ENCODE measurements around the gene PLPP2. TPM values are rescaled to one million over a fixed set of nuclear protein-coding genes. Genes with fewer than 3 reads are reported as not detected.

Gene PLPP2
- polyA plus RNA-seq (2014; cell fraction: cytosol; rRNA removed) = 2.9 and 3.0 TPM in 2 replicates
- 1.9 and 4.3 TPM in 2 replicates for polyA plus RNA-seq (2014; cell fraction: nucleus; rRNA removed)

- no peak for DNase-seq (ENCODE audit: low spot score)
These were observed at the start of gene PLPP2 for GRCh38 chr19:291006-291521. TSS of gene PLPP2 (minus strand) at chr19:291403. CDS start at chr19:291336, 67 bp downstream.

GRCh38 chr19:340620-341385, 49.6 kb upstream of the PLPP2 start:
- no peak for DNase-seq (ENCODE audit: low spot score)

GRCh38 chr19:339262-339887, 48.2 kb upstream of the PLPP2 start:
- no peak for DNase-seq (ENCODE audit: low spot score)

GRCh38 chr19:338421-338820, 47.2 kb upstream of the PLPP2 start:
- no peak for DNase-seq (ENCODE audit: low spot score)

GRCh38 chr19:336067-336614, 44.9 kb upstream of the PLPP2 start:
- no peak for DNase-seq (ENCODE audit: low spot score)

GRCh38 chr19:335486-336066, 44.4 kb upstream of the PLPP2 start:
- no peak for DNase-seq (ENCODE audit: low spot score)

- DNase-seq (ENCODE audit: low spot score) = no peak
These were observed 43.9 kb upstream of the PLPP2 start for GRCh38 chr19:335072-335471.

- DNase-seq (ENCODE audit: low spot score) = no peak
These were observed 43.3 kb upstream of the PLPP2 start for GRCh38 chr19:334296-335071.

GRCh38 chr19:330503-330902, 39.3 kb upstream of the PLPP2 start:
- no peak for DNase-seq (ENCODE audit: low spot score)

- DNase-seq (ENCODE audit: low spot score) = no peak
These were observed 38.7 kb upstream of the PLPP2 start for GRCh38 chr19:329876-330275.

GRCh38 chr19:328025-328505, 36.9 kb upstream of the PLPP2 start:
- no peak for DNase-seq (ENCODE audit: low spot score)

- no peak for DNase-seq (ENCODE audit: low spot score)
These were observed 36.3 kb upstream of the PLPP2 start for GRCh38 chr19:327291-328024.

GRCh38 chr19:326871-327270, 35.7 kb upstream of the PLPP2 start:
- no peak for DNase-seq (ENCODE audit: low spot score)

GRCh38 chr19:325937-326565, 34.8 kb upstream of the PLPP2 start:
- DNase-seq (ENCODE audit: low spot score) = no peak

- DNase-seq (ENCODE audit: low spot score) = no peak
These were observed 34.2 kb upstream of the PLPP2 start for GRCh38 chr19:325173-325936.

- no peak for DNase-seq (ENCODE audit: low spot score)
These were observed 33.5 kb upstream of the PLPP2 start for GRCh38 chr19:324716-325115.

GRCh38 chr19:322616-323015, 31.4 kb upstream of the PLPP2 start:
- no peak for DNase-seq (ENCODE audit: low spot score)

- no peak for DNase-seq (ENCODE audit: low spot score)
These were observed 27.2 kb upstream of the PLPP2 start for GRCh38 chr19:318509-318774.

GRCh38 chr19:317710-318508, 26.7 kb upstream of the PLPP2 start:
- no peak for DNase-seq (ENCODE audit: low spot score)
